ENCODE results near the gene MFAP3. TPM values are rescaled to one million over a fixed set of nuclear protein-coding genes. Genes with fewer than 3 reads are reported as not detected.
A peak's percentile ranks its signal among the peaks of the same experiment; 100 is the strongest.

Gene MFAP3
- total RNA-seq, 1 donor from 2014 or later: 58.4 TPM

DNA sequence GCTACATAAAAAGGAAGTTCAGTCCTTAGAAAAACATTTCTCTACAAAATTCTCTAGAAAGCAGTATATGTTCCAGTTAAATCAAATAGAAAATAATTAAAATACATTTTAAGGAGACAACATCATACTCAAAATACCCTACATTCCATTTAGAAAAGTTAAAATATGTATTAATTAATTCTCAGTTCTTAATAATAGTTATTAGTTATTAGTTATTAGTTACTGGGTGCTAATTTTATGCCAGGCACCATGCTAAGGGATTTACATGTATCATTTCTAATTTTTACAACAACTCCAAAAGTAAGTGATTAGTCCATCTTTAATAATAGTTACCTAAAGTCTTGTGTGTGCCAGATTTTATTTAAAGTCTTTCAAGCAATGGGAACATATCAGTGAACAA is 38.1 kb upstream of the MFAP3 start:
- TF ChIP-seq, protein P1, sequence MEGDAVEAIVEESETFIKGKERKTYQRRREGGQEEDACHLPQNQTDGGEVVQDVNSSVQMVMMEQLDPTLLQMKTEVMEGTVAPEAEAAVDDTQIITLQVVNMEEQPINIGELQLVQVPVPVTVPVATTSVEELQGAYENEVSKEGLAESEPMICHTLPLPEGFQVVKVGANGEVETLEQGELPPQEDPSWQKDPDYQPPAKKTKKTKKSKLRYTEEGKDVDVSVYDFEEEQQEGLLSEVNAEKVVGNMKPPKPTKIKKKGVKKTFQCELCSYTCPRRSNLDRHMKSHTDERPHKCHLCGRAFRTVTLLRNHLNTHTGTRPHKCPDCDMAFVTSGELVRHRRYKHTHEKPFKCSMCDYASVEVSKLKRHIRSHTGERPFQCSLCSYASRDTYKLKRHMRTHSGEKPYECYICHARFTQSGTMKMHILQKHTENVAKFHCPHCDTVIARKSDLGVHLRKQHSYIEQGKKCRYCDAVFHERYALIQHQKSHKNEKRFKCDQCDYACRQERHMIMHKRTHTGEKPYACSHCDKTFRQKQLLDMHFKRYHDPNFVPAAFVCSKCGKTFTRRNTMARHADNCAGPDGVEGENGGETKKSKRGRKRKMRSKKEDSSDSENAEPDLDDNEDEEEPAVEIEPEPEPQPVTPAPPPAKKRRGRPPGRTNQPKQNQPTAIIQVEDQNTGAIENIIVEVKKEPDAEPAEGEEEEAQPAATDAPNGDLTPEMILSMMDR (IDR thresholded peaks at IDR 0.05): no peak
- Histone ChIP-seq H3K9me3 (no peaks in the 10 kb centered on the region), H3K27ac (no peak overlapping the region), H3K4me1 (no peaks in the 10 kb centered on the region), H3K4me3 (no peak overlapping the region), H3K27me3 (no peaks in the 10 kb centered on the region), H3K36me3 (peaks cover 4 to 59% of the 10 kb centered on the region in 2 donors)
- no peak for DNase-seq (ENCODE audit: low spot score in 2 of 2)
- intact Hi-C loops (cut with DNase I): no loop called here

DNA sequence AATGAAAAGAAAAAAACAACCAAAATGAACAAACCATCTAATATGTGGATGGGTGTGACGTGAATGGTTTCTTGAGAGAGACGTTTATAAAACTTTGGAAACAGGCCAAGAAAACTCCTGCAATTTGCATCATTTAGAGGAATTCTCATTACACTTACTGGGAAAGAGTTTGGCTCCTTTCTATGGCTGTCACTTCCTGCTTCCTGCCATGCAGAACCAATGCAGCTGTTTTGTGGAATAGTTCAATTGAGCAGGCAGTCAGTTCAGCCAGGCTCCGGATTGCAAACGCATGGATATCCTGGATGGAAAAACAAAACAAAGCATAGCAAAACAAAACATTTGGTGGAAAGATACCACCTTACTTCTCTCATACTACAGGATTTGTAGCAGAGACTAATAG is 36.7 kb upstream of the MFAP3 start:
- Histone ChIP-seq H3K27ac (peak overlapping the region in 1 of 2 donors; percentile 49), H3K4me3 (no peak overlapping the region), H3K36me3 (peaks cover 4 to 51% of the 10 kb centered on the region in 2 donors), H3K9me3 (no peaks in the 10 kb centered on the region), H3K4me1 (no peaks in the 10 kb centered on the region), H3K27me3 (no peaks in the 10 kb centered on the region)
- DNase-seq (ENCODE audit: low spot score in 2 of 2): no peak
- TF ChIP-seq, protein P1 (IDR thresholded peaks at IDR 0.05): no peak
- intact Hi-C loops (cut with DNase I): no loop called here

GRCh38 chr5:154002511-154003020 is 36.2 kb upstream of the MFAP3 start:
- Histone ChIP-seq H3K4me1 (no peaks in the 10 kb centered on the region), H3K27me3 (no peaks in the 10 kb centered on the region), H3K9me3 (no peaks in the 10 kb centered on the region), H3K4me3 (no peak overlapping the region), H3K27ac (peak overlapping the region in 1 of 2 donors; percentile 49), H3K36me3 (peaks cover under 1 to 46% of the 10 kb centered on the region in 2 donors)
- TF ChIP-seq, protein P1 (IDR thresholded peaks at IDR 0.05): no peak
- DNase-seq (ENCODE audit: low spot score in 2 of 2): no peak
- intact Hi-C loops (cut with DNase I): no loop called here

GRCh38 chr5:154005648-154006047 is 33.1 kb upstream of the MFAP3 start:
- H3K36me3 ChIP-seq: peaks cover 0 to 37% of the 10 kb centered on the region in 2 donors
- no peaks in the 10 kb centered on the region for H3K27me3 ChIP-seq
- intact Hi-C loops (cut with DNase I): no loop called here
- DNase-seq (ENCODE audit: low spot score in 2 of 2): no peak
- no peak overlapping the region for H3K27ac ChIP-seq
- TF ChIP-seq, protein P1 (IDR thresholded peaks at IDR 0.05): no peak
- no peaks in the 10 kb centered on the region for H3K4me1 ChIP-seq
- H3K4me3 ChIP-seq: no peak overlapping the region
- no peaks in the 10 kb centered on the region for H3K9me3 ChIP-seq

- Histone ChIP-seq H3K4me1 (no peaks in the 10 kb centered on the region), H3K27ac (no peak overlapping the region), H3K36me3 (peaks cover 0 to 40% of the 10 kb centered on the region in 2 donors), H3K27me3 (no peaks in the 10 kb centered on the region), H3K4me3 (no peak overlapping the region), H3K9me3 (no peaks in the 10 kb centered on the region)
- intact Hi-C loops (cut with DNase I): no loop called here
- TF ChIP-seq, protein P1 (IDR thresholded peaks at IDR 0.05): no peak
- DNase-seq (ENCODE audit: low spot score in 2 of 2): no peak
Measured at GRCh38 chr5:154010660-154011059, 28.1 kb upstream of the MFAP3 start.

Data from ascending aorta (tissue), 2 donors.